Mesenchymal stem cell (in vitro differentiated cells and primary cell): Measurements from ENCODE around the gene CHRNB1.

Experiments
- DNase-seq: peaks from one replicate; pipeline ENCODE4 v3.0.0-alpha.2; 2013
- H2AFZ ChIP-seq: one replicate; pipeline ENCODE4 v1.6.1; 2013; ENCODE audit warnings: low read depth, mild to moderate bottlenecking, control low read depth, inconsistent platforms, low read length, moderate library complexity
- H2AK5ac ChIP-seq: 2 replicates; pipeline ENCODE4 v1.6.1; 2013; ENCODE audit warnings: low read length, moderate library complexity, mild to moderate bottlenecking, inconsistent platforms; ENCODE audit not compliant: severe bottlenecking
- H2BK120ac ChIP-seq: one replicate; pipeline ENCODE4 v1.6.1; 2013; ENCODE audit warnings: low read depth, mild to moderate bottlenecking, inconsistent platforms, low read length, moderate library complexity
- H2BK12ac ChIP-seq, 2 experiments: one replicate each; pipeline ENCODE4 v1.6.1; 2013; ENCODE audit warnings: inconsistent platforms in 2 of 2, low read length in 2 of 2, mild to moderate bottlenecking in 2 of 2, moderate library complexity in 2 of 2, control low read depth in 1 of 2
- H2BK15ac ChIP-seq: one replicate; pipeline ENCODE4 v1.6.1; 2013; ENCODE audit warnings: mild to moderate bottlenecking, low read depth, inconsistent platforms; ENCODE audit not compliant: poor library complexity, severe bottlenecking
- H2BK5ac ChIP-seq: 2 replicates; pipeline ENCODE4 v1.6.1; 2013; ENCODE audit warnings: low read depth, mild to moderate bottlenecking, low read length, control low read depth, inconsistent platforms; ENCODE audit not compliant: poor library complexity, severe bottlenecking
- H3K14ac ChIP-seq, 2 experiments: one replicate each; pipeline ENCODE4 v1.6.1; 2013; ENCODE audit warnings: inconsistent platforms in 2 of 2, low read length in 2 of 2, control low read depth in 1 of 2, mild to moderate bottlenecking in 1 of 2, moderate library complexity in 1 of 2
- H3K18ac ChIP-seq, 2 experiments: one replicate each; pipeline ENCODE4 v1.6.1; 2013; ENCODE audit warnings: inconsistent platforms in 2 of 2, low read length in 2 of 2, control low read depth in 1 of 2, low read depth in 1 of 2, mild to moderate bottlenecking in 1 of 2
- H3K23ac ChIP-seq, 2 experiments: one replicate each; pipeline ENCODE4 v1.6.1; 2013; ENCODE audit warnings: inconsistent platforms in 2 of 2, low read length in 2 of 2, mild to moderate bottlenecking in 2 of 2, moderate library complexity in 2 of 2, control low read depth in 1 of 2
- H3K27ac ChIP-seq: 2 replicates; pipeline ENCODE4 v1.5.1; 2013; ENCODE audit warnings: mild to moderate bottlenecking, moderate library complexity, low read length, control low read depth, inconsistent platforms; ENCODE audit not compliant: poor library complexity, severe bottlenecking
- H3K27me3 ChIP-seq, 2 experiments: 2 replicates each; pipeline versions ENCODE4 v1.6.1 to v1.7.0; 2013; ENCODE audit warnings: low read length in 2 of 2, mild to moderate bottlenecking in 2 of 2, moderate library complexity in 2 of 2, control low read depth in 1 of 2, inconsistent platforms in 1 of 2; ENCODE audit not compliant: control insufficient read depth in 1 of 2, insufficient read depth in 1 of 2
- H3K36me3 ChIP-seq, 2 experiments: 2 replicates each; pipeline versions ENCODE4 v1.6.1 to v1.7.0; 2013; ENCODE audit warnings: low read length in 2 of 2, control low read depth in 1 of 2, inconsistent platforms in 1 of 2, low read depth in 1 of 2, mild to moderate bottlenecking in 1 of 2; ENCODE audit not compliant: insufficient read depth in 2 of 2, control insufficient read depth in 1 of 2
- H3K4ac ChIP-seq, 2 experiments: one replicate each; pipeline ENCODE4 v1.6.1; 2013; ENCODE audit warnings: inconsistent platforms in 2 of 2, low read length in 2 of 2, mild to moderate bottlenecking in 2 of 2, moderate library complexity in 2 of 2, control low read depth in 1 of 2, low read depth in 1 of 2
- H3K4me1 ChIP-seq: 2 replicates; pipeline ENCODE4 v1.6.1; 2013; ENCODE audit warnings: low read depth, low read length, control low read depth; ENCODE audit not compliant: control insufficient read depth, insufficient read depth
- H3K4me2 ChIP-seq: 2 replicates; pipeline ENCODE4 v1.6.1; 2013; ENCODE audit warnings: low read length, mild to moderate bottlenecking, inconsistent platforms; ENCODE audit not compliant: poor library complexity, severe bottlenecking
- H3K4me3 ChIP-seq, 2 experiments: 2 replicates each; pipeline versions ENCODE4 v1.5.1 to v1.7.0; 2013; ENCODE audit warnings: low read length in 2 of 2, mild to moderate bottlenecking in 2 of 2, control low read depth in 1 of 2, low read depth in 1 of 2; ENCODE audit not compliant: insufficient read depth in 1 of 2
- H3K79me1 ChIP-seq: replicated peaks from 2 replicates; pipeline ENCODE4 v1.6.1; 2013; ENCODE audit warnings: mild to moderate bottlenecking, control low read depth, low read length, inconsistent platforms; ENCODE audit not compliant: poor library complexity, severe bottlenecking
- H3K9ac ChIP-seq: 2 replicates; pipeline ENCODE4 v1.7.0; 2013; ENCODE audit warnings: mild to moderate bottlenecking, low read length, moderate library complexity
- H3K9me3 ChIP-seq: 2 replicates; pipeline ENCODE4 v1.7.0; 2013; ENCODE audit warnings: mild to moderate bottlenecking, low read length; ENCODE audit not compliant: control insufficient read depth
- H4K8ac ChIP-seq: one replicate; pipeline ENCODE4 v1.6.1; 2013; ENCODE audit warnings: inconsistent platforms, mild to moderate bottlenecking, low read length, moderate library complexity
- H4K91ac ChIP-seq: one replicate; pipeline ENCODE4 v1.6.1; 2013; ENCODE audit warnings: mild to moderate bottlenecking, low read length, inconsistent platforms
- WGBS: methylation state at CpG from one replicate; pipeline ENCODE4 v1.1.7; 2013; ENCODE audit warnings: mixed read lengths; 5-methylcytosine and 5-hydroxymethylcytosine counted together

CHRNB1 gene

DNA sequence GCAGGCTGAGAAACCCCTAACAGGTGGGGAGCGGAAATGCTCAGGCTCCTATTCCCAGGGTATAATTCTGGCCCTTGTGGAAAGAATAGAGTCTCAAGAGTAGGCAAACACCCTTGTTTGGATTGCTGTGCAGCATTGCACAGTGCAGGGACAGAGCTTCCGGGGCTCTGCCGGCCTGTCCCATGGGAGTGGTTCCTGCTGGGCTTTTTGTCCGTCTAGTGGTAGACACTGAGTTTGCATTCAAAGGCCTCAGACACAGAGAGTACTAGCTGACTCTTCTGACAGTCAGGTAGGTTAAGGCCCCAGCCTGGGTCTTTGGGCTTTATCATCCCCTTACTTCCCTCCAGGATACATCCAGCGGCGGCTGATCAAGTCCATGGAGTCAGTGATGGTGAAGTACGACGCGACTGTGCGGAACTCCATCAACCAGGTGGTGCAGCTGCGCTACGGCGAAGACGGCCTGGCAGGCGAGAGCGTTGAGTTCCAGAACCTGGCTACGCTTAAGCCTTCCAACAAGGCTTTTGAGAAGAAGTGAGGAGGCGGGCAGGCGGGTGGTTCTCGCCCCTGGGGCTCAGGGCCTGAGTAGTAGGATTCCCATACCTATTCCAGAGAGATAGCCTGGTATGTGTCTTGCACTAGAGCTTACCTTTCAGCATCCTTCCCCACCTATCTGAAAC is 57.4 kb downstream of the CHRNB1 start:
- no peak overlapping the region for H2BK120ac ChIP-seq
- no peak for DNase-seq
- H3K4me3 ChIP-seq, result no peak overlapping the region
- H2BK12ac ChIP-seq, result no peak overlapping the region
- H3K23ac ChIP-seq, result no peak overlapping the region
- no peak overlapping the region for H2BK15ac ChIP-seq
- no peak overlapping the region for H3K18ac ChIP-seq
- H3K9me3 ChIP-seq, result no peaks in the 10 kb centered on the region
- no peak overlapping the region for H4K8ac ChIP-seq
- H3K27me3 ChIP-seq, result no peaks in the 10 kb centered on the region
- H3K36me3 ChIP-seq, result peaks cover 80 to 95% of the 10 kb centered on the region in 2 experiments
- H2AFZ ChIP-seq, result no peak overlapping the region
- H4K91ac ChIP-seq, result no peak overlapping the region
- no peaks in the 10 kb centered on the region for H3K4me1 ChIP-seq
- H2AK5ac ChIP-seq, result no peak overlapping the region
- H3K4ac ChIP-seq, result no peak overlapping the region
- H3K27ac ChIP-seq, result no peak overlapping the region
- WGBS, result 93% methylated on average over 18 of the region's 20 CpGs
- no peak overlapping the region for H3K9ac ChIP-seq
- peaks cover 57% of the 10 kb centered on the region for H3K79me1 ChIP-seq
- H3K14ac ChIP-seq, result no peak overlapping the region
- H3K4me2 ChIP-seq, result no peak overlapping the region
- no peak overlapping the region for H2BK5ac ChIP-seq

DNA sequence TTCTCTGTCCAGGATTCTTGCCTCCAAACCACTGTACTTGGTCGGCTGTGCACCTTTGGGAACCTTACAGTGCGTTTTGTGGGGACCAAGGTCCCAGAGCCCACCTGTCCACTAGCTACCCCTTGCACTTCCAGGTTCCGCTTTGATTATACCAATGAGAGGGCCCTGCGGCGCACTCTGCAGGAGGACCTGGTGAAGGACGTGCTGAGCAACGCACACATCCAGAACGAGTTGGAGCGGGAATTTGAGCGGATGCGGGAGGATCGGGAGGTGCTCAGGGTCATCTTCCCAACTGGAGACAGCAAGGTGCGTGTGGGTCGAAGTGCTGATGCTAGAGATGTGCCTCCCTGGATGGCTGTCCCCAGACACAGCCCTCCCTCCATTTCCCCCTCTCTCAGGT is 58.1 kb downstream of the CHRNB1 start:
- Histone ChIP-seq H2BK5ac (no peak overlapping the region), H4K91ac (no peak overlapping the region), H3K36me3 (peaks cover 78 to 95% of the 10 kb centered on the region in 2 experiments), H3K27me3 (no peaks in the 10 kb centered on the region), H2AK5ac (no peak overlapping the region), H2BK15ac (no peak overlapping the region), H3K14ac (no peak overlapping the region), H3K4ac (no peak overlapping the region), H3K9me3 (no peaks in the 10 kb centered on the region), H2BK12ac (no peak overlapping the region), H3K79me1 (peaks cover 51% of the 10 kb centered on the region), H3K27ac (no peak overlapping the region), H3K18ac (no peak overlapping the region), H2BK120ac (no peak overlapping the region), H3K4me1 (no peaks in the 10 kb centered on the region), H3K23ac (no peak overlapping the region), H3K4me2 (no peak overlapping the region), H3K4me3 (no peak overlapping the region), H4K8ac (no peak overlapping the region), H3K9ac (no peak overlapping the region), H2AFZ (no peak overlapping the region)
- 93% methylated on average over 13 of the region's 14 CpGs for WGBS
- DNase-seq, result no peak

DNA sequence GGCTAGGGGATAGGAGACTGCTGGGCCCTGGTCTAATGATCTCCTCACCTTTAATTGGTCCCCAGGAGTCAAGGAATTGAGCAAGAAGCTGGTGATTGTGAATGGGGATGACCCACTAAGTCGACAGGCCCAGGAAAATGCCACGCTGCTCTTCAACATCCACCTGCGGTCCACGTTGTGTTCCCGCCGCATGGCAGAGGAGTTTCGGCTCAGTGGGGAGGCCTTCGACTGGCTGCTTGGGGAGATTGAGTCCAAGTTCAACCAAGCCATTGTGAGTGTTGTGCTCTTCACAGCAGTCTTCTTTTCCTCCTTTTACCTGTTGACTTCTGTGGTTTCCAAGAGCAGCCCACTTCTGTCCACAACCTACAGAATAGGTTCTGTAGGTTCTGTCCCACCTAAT is 58.7 kb downstream of the CHRNB1 start:
- no peaks in the 10 kb centered on the region for H3K27me3 ChIP-seq
- WGBS, result 96% methylated on average over 8 of the region's 8 CpGs
- H2BK15ac ChIP-seq, result no peak overlapping the region
- no peak overlapping the region for H3K4ac ChIP-seq
- H3K18ac ChIP-seq, result no peak overlapping the region
- H3K14ac ChIP-seq, result no peak overlapping the region
- no peak overlapping the region for H4K8ac ChIP-seq
- peaks cover 52% of the 10 kb centered on the region for H3K79me1 ChIP-seq
- H3K4me1 ChIP-seq, result no peaks in the 10 kb centered on the region
- H3K4me2 ChIP-seq, result no peak overlapping the region
- H3K9me3 ChIP-seq, result no peaks in the 10 kb centered on the region
- H3K4me3 ChIP-seq, result no peak overlapping the region
- H3K36me3 ChIP-seq, result peaks cover 80 to 95% of the 10 kb centered on the region in 2 experiments
- no peak for DNase-seq
- no peak overlapping the region for H3K27ac ChIP-seq
- H3K23ac ChIP-seq, result no peak overlapping the region
- H2BK5ac ChIP-seq, result no peak overlapping the region
- H3K9ac ChIP-seq, result no peak overlapping the region
- H2AK5ac ChIP-seq, result no peak overlapping the region
- H2BK120ac ChIP-seq, result no peak overlapping the region
- no peak overlapping the region for H4K91ac ChIP-seq
- H2AFZ ChIP-seq, result no peak overlapping the region
- H2BK12ac ChIP-seq, result no peak overlapping the region
